Osteoblast (primary cell): ENCODE data around the gene FAM234A. TPM values are rescaled to one million over a fixed set of nuclear protein-coding genes. Genes with fewer than 3 reads are reported as not detected.

Source experiments
- DNase-seq: peaks from one replicate; pipeline ENCODE4 v3.0.0; 2011; ENCODE audit warnings: low spot score, mixed read lengths; ENCODE audit not compliant: insufficient read length; ENCODE audit errors: missing footprints
- H2AFZ ChIP-seq: 2 replicates; pipeline ENCODE4 v1.6.0; 2011; ENCODE audit warnings: mild to moderate bottlenecking, low read length
- H3K27ac ChIP-seq: 2 replicates; pipeline ENCODE4 v1.5.1; 2011; ENCODE audit warnings: mild to moderate bottlenecking, low read depth, low read length, moderate library complexity
- H3K27me3 ChIP-seq: 2 replicates; pipeline ENCODE4 v1.6.0; 2012; ENCODE audit warnings: mild to moderate bottlenecking, control low read depth, inconsistent platforms, low read length, moderate library complexity; ENCODE audit not compliant: insufficient read depth
- H3K36me3 ChIP-seq: 2 replicates; pipeline ENCODE4 v1.5.1; 2011; ENCODE audit warnings: mild to moderate bottlenecking, low read length, control low read depth, moderate library complexity; ENCODE audit not compliant: insufficient read depth
- H3K4me1 ChIP-seq: 2 replicates; pipeline ENCODE4 v1.5.1; 2011; ENCODE audit warnings: mild to moderate bottlenecking, low read length, control low read depth, moderate library complexity; ENCODE audit not compliant: insufficient read depth
- H3K4me2 ChIP-seq: 2 replicates; pipeline ENCODE4 v1.6.0; 2011; ENCODE audit warnings: mild to moderate bottlenecking, low read length; ENCODE audit not compliant: insufficient read depth
- H3K4me3 ChIP-seq: fragments of 200-600 bp; sonication (generic); 3 replicates; pipeline ENCODE4 v1.5.1; 2012; ENCODE audit warnings: mild to moderate bottlenecking, low read length, inconsistent platforms; ENCODE audit not compliant: insufficient read depth
- H3K79me2 ChIP-seq: 2 replicates; pipeline ENCODE4 v1.6.0; 2012; ENCODE audit warnings: mild to moderate bottlenecking, low read length, control low read depth, inconsistent platforms; ENCODE audit not compliant: insufficient read depth
- H3K9me3 ChIP-seq: 2 replicates; pipeline ENCODE4 v1.5.1; 2011; ENCODE audit warnings: low read depth, low read length, control low read depth
- H4K20me1 ChIP-seq: 2 replicates; pipeline ENCODE4 v1.6.0; 2012; ENCODE audit warnings: mild to moderate bottlenecking, low read length, control low read depth; ENCODE audit not compliant: insufficient read depth
- CTCF ChIP-seq: IDR thresholded peaks from 2 replicates; pipeline ENCODE4 v1.5.1; 2011; ENCODE audit warnings: mild to moderate bottlenecking, low read depth, low read length, moderate library complexity; ENCODE audit errors: extremely low read depth
- total RNA-seq: library from RNA; depleted of rRNA; stranded (reverse); fragments of >200 nt; gene quantifications from 2 replicates; pipeline ENCODE4 v1.2.3, GENCODE V29; 2012

The FAM234A gene
- total RNA-seq, 1 donor, result 113 TPM

- no peaks in the 10 kb centered on the region for H4K20me1 ChIP-seq
- no peaks in the 10 kb centered on the region for H3K27me3 ChIP-seq
- no peak for TF ChIP-seq CTCF
- H3K27ac ChIP-seq, result no peak overlapping the region
- no peak for DNase-seq
- no peak overlapping the region for H3K4me2 ChIP-seq
- H3K36me3 ChIP-seq, result peaks cover 6% of the 10 kb centered on the region
- no peak overlapping the region for H3K4me3 ChIP-seq
- no peaks in the 10 kb centered on the region for H3K9me3 ChIP-seq
- H2AFZ ChIP-seq, result no peak overlapping the region
- H3K4me1 ChIP-seq, result no peaks in the 10 kb centered on the region
- no peaks in the 10 kb centered on the region for H3K79me2 ChIP-seq
Measured at GRCh38 chr16:287981-288920, 53.6 kb downstream of the FAM234A start.

- H3K4me3 ChIP-seq, result no peak overlapping the region
- H3K4me2 ChIP-seq, result no peak overlapping the region
- H2AFZ ChIP-seq, result no peak overlapping the region
- H3K27me3 ChIP-seq, result no peaks in the 10 kb centered on the region
- no peaks in the 10 kb centered on the region for H3K4me1 ChIP-seq
- no peak for DNase-seq
- no peaks in the 10 kb centered on the region for H3K9me3 ChIP-seq
- no peak overlapping the region for H3K27ac ChIP-seq
- TF ChIP-seq CTCF, result no peak
- H3K36me3 ChIP-seq, result peaks cover 6% of the 10 kb centered on the region
- H3K79me2 ChIP-seq, result no peaks in the 10 kb centered on the region
- no peaks in the 10 kb centered on the region for H4K20me1 ChIP-seq
Measured at GRCh38 chr16:289395-289997, 54.9 kb downstream of the FAM234A start.

- Histone ChIP-seq H4K20me1 (no peaks in the 10 kb centered on the region), H3K36me3 (peaks cover 6% of the 10 kb centered on the region), H3K4me3 (no peak overlapping the region)
Measured at GRCh38 chr16:290015-290680, 55.5 kb downstream of the FAM234A start.

More at GRCh38 chr16:290015-290680, 55.5 kb downstream of the FAM234A start:
- H3K9me3 ChIP-seq, result no peaks in the 10 kb centered on the region
- H3K4me2 ChIP-seq, result no peak overlapping the region
- H3K4me1 ChIP-seq, result no peaks in the 10 kb centered on the region
- DNase-seq, result peak; percentile 84
- no peaks in the 10 kb centered on the region for H3K79me2 ChIP-seq
- H3K27ac ChIP-seq, result no peak overlapping the region
- TF ChIP-seq CTCF, result no peak
- H3K27me3 ChIP-seq, result no peaks in the 10 kb centered on the region
- no peak overlapping the region for H2AFZ ChIP-seq
